Measurements from ENCODE around the gene NUP62. TPM values are rescaled to one million over a fixed set of nuclear protein-coding genes. Genes with fewer than 3 reads are reported as not detected.
A peak's percentile ranks its signal among the peaks of the same experiment; 100 is the strongest.

Gene NUP62
- total RNA-seq, 2 experiments from 2014 or later, result 127 to 188 TPM

DNA sequence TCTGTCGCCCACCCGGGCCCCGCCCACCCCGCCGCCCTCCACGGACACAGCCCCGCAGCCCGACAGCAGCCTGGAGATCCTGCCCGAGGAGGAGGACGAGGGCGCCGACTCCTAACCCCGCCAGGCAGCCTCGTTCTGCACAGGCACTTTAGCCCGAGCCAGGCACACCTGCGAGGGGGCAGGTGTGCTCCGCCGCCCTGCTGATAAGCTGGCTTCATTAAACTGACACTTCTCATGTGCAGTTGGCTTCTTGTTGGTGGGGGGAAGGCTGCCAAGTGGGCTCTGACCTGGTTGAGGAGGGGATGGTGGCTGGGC lies 40.8 kb downstream of the NUP62 start:
- CTCF ChIA-PET, result interaction anchor here (0.8 kb wide), 2 partner anchors 22 to 79 kb away, joined by 3 to 4 read pairs; no protein-coding TSS in a partner anchor
- intact Hi-C loops (cut with DNase I, micrococcal nuclease), result no loop called here

DNA sequence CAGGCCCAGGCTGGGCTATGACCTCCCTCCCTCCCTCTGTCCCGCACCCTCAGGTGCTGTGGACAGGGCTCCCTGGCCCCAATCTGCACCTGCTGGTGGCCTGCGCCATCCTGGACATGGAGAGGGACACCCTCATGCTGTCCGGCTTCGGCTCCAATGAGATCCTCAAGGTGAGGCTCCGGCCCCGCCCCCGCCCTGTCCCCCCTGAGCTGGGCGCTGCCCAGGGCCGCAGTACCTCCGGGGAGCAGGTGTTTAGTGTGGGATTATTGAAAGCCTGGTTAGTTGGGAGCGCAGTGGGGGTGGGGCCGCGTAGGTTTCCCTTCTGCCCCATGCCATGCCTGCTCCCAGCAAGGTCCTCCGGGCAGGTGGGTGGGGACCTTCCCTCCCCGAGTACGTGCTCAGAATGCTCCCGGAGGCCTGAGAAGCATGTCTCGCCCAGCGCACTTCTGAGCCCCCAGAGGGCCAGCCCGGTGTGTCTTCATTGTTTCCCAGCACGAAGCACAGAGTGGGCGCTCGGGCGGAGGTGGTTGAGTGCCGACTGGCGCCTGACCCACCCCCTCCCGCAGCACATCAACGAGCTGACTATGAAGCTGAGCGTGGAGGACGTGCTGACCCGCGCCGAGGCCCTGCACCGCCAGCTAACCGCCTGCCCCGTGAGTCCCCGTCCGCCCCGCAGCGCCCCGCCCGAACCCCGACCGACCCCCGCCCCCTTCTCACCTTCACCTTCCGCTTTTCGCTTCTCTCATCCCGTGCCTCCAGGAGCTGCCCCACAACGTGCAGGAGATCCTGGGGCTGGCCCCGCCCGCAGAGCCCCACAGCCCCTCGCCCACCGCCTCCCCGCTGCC lies 41.4 kb downstream of the NUP62 start:
- intact Hi-C loops (cut with DNase I, micrococcal nuclease), result no loop called here
- CTCF ChIA-PET, result interaction anchor here (0.5 to 0.8 kb wide), 2 partner anchors 79 to 127 kb away, joined by 3 read pairs; no protein-coding TSS in a partner anchor
- DNase-seq (peak; percentile 24), ATAC-seq (no peak)
- H3K27ac Mint-ChIP-seq, result no peak overlapping the region
- no peaks in the 10 kb centered on the region for H3K9me3 Mint-ChIP-seq (ENCODE audit: low read depth)
- POLR2A ChIA-PET, result no interaction called here
- H3K4me3 Mint-ChIP-seq, result no peak overlapping the region
- H3K4me1 Mint-ChIP-seq, result peaks cover 8% of the 10 kb centered on the region
- H3K27me3 Mint-ChIP-seq, result no peaks in the 10 kb centered on the region
- H3K36me3 Mint-ChIP-seq (ENCODE audit: low read depth), result peaks cover 28% of the 10 kb centered on the region

More for the DNA sequence above, 40.8 kb downstream of the NUP62 start:
- no peaks in the 10 kb centered on the region for H3K27me3 Mint-ChIP-seq
- no peak for ATAC-seq
- H3K4me1 Mint-ChIP-seq, result peaks cover 10% of the 10 kb centered on the region
- peaks cover 24% of the 10 kb centered on the region for H3K36me3 Mint-ChIP-seq (ENCODE audit: low read depth)
- no peak for DNase-seq
- POLR2A ChIA-PET, result interaction anchor here (1.6 kb wide), 1 partner anchor 12 kb away, joined by 4 read pairs; the partner anchor contains the start of genes AKT1S1 and TBC1D17
- no peak overlapping the region for H3K27ac Mint-ChIP-seq
- H3K9me3 Mint-ChIP-seq (ENCODE audit: low read depth), result no peaks in the 10 kb centered on the region
- H3K4me3 Mint-ChIP-seq, result no peak overlapping the region

DNA sequence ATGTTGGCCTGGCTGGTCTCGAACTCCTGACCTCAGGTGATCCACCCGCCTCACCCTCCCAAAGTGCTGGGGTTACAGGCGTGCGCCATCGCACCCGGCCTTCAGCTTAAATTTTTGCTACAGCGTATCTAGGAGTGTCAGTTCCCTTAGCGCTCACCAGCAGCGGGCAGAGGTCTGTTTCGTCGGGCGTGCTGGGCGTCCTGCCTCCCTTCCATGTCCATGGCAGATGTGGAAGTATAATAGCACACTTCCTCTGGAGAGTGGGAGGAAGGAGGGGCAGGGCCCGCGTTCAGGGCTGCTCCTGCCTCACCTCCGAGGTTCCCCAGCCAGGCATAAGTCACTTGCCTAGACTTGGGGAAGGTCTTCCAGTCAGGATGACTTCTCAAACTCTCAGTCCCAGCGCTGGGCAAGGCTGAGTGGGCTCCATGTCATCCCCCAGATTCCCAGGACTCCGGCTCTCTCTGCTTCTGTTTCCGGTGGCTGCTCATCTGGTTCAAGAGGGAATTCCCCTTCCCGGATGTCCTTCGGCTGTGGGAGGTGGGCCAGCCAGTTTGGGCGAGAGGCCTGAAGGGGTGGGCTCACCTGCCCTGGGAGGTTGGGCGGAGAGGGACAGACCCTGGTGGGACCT lies 42.2 kb downstream of the NUP62 start:
- ATAC-seq (no peak), DNase-seq (no peak)
- Mint-ChIP-seq H3K9me3 (ENCODE audit: low read depth) (no peaks in the 10 kb centered on the region), H3K27me3 (no peaks in the 10 kb centered on the region), H3K4me1 (peaks cover 8% of the 10 kb centered on the region), H3K4me3 (no peak overlapping the region), H3K36me3 (ENCODE audit: low read depth) (peaks cover 34% of the 10 kb centered on the region), H3K27ac (no peak overlapping the region)
- intact Hi-C loops (cut with DNase I, micrococcal nuclease), result no loop called here
- POLR2A ChIA-PET, result no interaction called here
- CTCF ChIA-PET, result interaction anchor here (0.5 kb wide), 1 partner anchor 126 kb away, joined by 3 read pairs; no protein-coding TSS in a partner anchor

DNA sequence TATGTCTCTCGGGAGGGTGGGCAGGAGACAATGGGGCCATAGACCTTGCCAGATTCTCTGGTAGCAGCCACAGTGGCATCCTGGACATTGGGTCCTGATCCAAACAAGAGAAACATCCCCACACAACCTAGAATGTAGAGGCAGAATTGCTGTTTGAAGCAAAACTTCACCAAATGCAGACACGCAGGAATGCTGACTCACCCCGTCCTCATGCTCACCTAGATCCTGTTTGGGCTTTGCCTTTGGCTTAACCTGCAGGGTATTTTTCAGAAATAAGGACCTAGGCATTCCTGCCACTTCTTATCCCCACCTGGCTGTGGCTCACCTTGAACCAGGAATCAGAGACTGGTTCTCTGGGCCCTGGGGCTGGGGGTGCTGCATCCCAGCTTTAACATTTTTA lies 44.5 kb downstream of the NUP62 start:
- ATAC-seq (no peak), DNase-seq (no peak)
- Mint-ChIP-seq H3K27ac (peak overlapping the region; percentile 19), H3K4me1 (peaks cover 3% of the 10 kb centered on the region), H3K4me3 (no peak overlapping the region), H3K27me3 (no peaks in the 10 kb centered on the region), H3K36me3 (ENCODE audit: low read depth) (peaks cover 46% of the 10 kb centered on the region), H3K9me3 (ENCODE audit: low read depth) (no peaks in the 10 kb centered on the region)
- intact Hi-C loops (cut with DNase I, micrococcal nuclease), result no loop called here
- ChIA-PET POLR2A (interaction anchor here (0.7 kb wide), 1 partner anchor 45 kb away, joined by 3 read pairs; no protein-coding TSS in a partner anchor), CTCF (no interaction called here)

GRCh38 chr19:49884109-49884508 lies 45.2 kb downstream of the NUP62 start:
- no peaks in the 10 kb centered on the region for H3K9me3 Mint-ChIP-seq (ENCODE audit: low read depth)
- no peak overlapping the region for H3K4me3 Mint-ChIP-seq
- ChIA-PET CTCF (no interaction called here), POLR2A (interaction anchor here (0.6 to 0.7 kb wide), 2 partner anchors 46 to 245 kb away, joined by 3 read pairs; no protein-coding TSS in a partner anchor)
- intact Hi-C loops (cut with DNase I, micrococcal nuclease), result no loop called here
- DNase-seq, result no peak
- no peak overlapping the region for H3K27ac Mint-ChIP-seq
- H3K4me1 Mint-ChIP-seq, result peaks cover 4% of the 10 kb centered on the region
- peaks cover 44% of the 10 kb centered on the region for H3K36me3 Mint-ChIP-seq (ENCODE audit: low read depth)
- no peaks in the 10 kb centered on the region for H3K27me3 Mint-ChIP-seq
- ATAC-seq, result no peak

DNA sequence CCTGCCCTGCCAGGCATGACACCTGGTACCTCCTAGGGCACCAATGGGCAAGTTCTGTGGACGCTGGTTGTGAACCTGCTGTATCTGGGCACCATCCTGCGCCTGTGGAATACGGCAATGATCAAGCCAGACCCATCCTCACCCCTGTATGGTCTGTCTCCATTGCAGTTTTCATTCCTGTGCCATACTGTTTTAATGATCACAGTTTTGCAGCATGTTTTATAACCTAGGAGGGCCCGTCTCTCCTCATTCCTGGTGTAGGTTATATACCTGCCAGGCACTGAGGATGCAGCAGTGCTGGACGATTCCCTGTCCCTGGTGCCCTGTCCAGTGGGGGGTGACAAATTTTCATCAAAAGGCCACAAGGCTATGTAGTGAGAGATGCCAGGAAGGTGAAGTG lies 46.2 kb downstream of the NUP62 start:
- Mint-ChIP-seq H3K9me3 (ENCODE audit: low read depth) (no peaks in the 10 kb centered on the region), H3K27ac (peak overlapping the region; percentile 2), H3K36me3 (ENCODE audit: low read depth) (peaks cover 45% of the 10 kb centered on the region), H3K4me3 (no peak overlapping the region), H3K27me3 (no peaks in the 10 kb centered on the region), H3K4me1 (peaks cover 12% of the 10 kb centered on the region)
- DNase-seq, result no peak
- intact Hi-C loops (cut with DNase I, micrococcal nuclease), result no loop called here
- ChIA-PET CTCF (no interaction called here), POLR2A (no interaction called here)
- no peak for ATAC-seq

- POLR2A ChIA-PET, result no interaction called here
- H3K9me3 Mint-ChIP-seq (ENCODE audit: low read depth), result no peaks in the 10 kb centered on the region
- peaks cover 47% of the 10 kb centered on the region for H3K36me3 Mint-ChIP-seq (ENCODE audit: low read depth)
- no peak overlapping the region for H3K4me3 Mint-ChIP-seq
- no peak for DNase-seq
- intact Hi-C loops (cut with DNase I, micrococcal nuclease), result no loop called here
- H3K4me1 Mint-ChIP-seq, result peaks cover 14% of the 10 kb centered on the region
- H3K27ac Mint-ChIP-seq, result no peak overlapping the region
- CTCF ChIA-PET, result interaction anchor here (0.6 kb wide), 1 partner anchor 65 kb away, joined by 3 read pairs; no protein-coding TSS in a partner anchor
- no peak for ATAC-seq
- H3K27me3 Mint-ChIP-seq, result no peaks in the 10 kb centered on the region
These were observed 46.7 kb downstream of the NUP62 start for GRCh38 chr19:49882643-49883042.

- intact Hi-C loops (cut with DNase I, micrococcal nuclease), result no loop called here
- no peak overlapping the region for H3K27ac Mint-ChIP-seq
- H3K36me3 Mint-ChIP-seq (ENCODE audit: low read depth), result peaks cover 47% of the 10 kb centered on the region
- ChIA-PET POLR2A (no interaction called here), CTCF (interaction anchor here (0.6 kb wide), 1 partner anchor 66 kb away, joined by 3 read pairs; no protein-coding TSS in a partner anchor)
- DNase-seq, result no peak
- no peak for ATAC-seq
- H3K9me3 Mint-ChIP-seq (ENCODE audit: low read depth), result no peaks in the 10 kb centered on the region
- no peak overlapping the region for H3K4me3 Mint-ChIP-seq
- H3K27me3 Mint-ChIP-seq, result no peaks in the 10 kb centered on the region
- peaks cover 14% of the 10 kb centered on the region for H3K4me1 Mint-ChIP-seq
These were observed 47.5 kb downstream of the NUP62 start for GRCh38 chr19:49881672-49882394.

DNA sequence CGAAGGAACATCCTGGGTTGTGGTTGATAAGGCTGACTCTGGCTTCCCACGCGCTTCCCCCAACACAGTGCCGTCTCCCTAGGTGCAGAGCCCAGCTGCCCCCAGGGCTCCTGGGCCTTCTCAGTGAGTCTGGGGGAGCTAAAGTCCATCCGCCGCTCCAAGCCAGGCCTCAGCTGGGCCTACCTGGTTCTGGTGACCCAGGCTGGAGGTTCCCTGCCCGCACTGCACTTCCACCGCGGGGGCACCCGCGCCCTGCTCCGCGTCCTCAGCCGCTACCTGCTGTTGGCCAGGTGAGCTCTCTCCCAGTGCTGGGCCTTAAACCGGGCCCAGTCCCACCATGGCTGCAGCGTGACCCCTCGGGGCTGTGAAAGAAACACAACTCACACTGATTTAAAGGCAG lies 48.1 kb downstream of the NUP62 start:
- Mint-ChIP-seq H3K9me3 (ENCODE audit: low read depth) (no peaks in the 10 kb centered on the region), H3K4me3 (no peak overlapping the region), H3K36me3 (ENCODE audit: low read depth) (peaks cover 47% of the 10 kb centered on the region), H3K4me1 (peaks cover 14% of the 10 kb centered on the region), H3K27me3 (no peaks in the 10 kb centered on the region), H3K27ac (no peak overlapping the region)
- intact Hi-C loops (cut with DNase I, micrococcal nuclease), result no loop called here
- POLR2A ChIA-PET, result no interaction called here
- CTCF ChIA-PET, result no interaction called here
- ATAC-seq (no peak), DNase-seq (no peak)

DNA sequence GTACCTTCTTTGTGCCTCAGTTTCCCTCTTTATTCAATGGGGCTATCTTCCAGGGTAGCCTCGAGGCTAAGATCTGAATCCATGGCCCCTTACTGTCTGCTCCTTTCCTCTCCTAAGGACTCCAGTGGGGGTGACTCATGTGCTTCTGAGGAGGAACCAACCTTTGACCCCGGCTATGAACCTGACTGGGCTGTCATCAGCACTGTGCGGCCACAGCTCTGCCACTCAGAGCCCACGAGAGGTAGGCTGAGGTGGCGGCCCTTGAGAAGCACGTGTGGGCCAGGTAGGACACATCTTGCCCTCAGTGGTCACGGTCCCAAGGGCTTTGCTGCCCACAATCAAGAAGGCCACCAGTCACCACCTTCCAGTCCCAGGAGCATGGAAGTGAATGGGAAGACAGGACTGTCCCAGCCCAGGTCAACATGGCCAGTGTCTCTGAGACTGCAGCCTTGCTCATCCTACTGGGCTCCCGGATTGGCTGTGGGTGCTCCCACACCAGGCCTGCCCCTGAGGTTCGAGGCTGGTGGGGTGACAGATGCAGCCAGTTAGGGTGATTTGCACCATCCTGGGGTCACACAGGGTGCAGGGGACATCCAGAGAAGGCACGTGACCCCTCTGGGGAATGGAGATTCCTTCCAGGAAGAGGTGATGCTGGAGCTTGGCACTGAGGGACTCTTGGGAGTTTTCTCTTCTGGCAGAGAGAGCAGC lies 49.0 kb downstream of the NUP62 start:
- peaks cover 16% of the 10 kb centered on the region for H3K4me1 Mint-ChIP-seq
- H3K9me3 Mint-ChIP-seq (ENCODE audit: low read depth), result no peaks in the 10 kb centered on the region
- intact Hi-C loops (cut with DNase I, micrococcal nuclease), result no loop called here
- ChIA-PET POLR2A (no interaction called here), CTCF (no interaction called here)
- H3K27ac Mint-ChIP-seq, result no peak overlapping the region
- ATAC-seq (no peak), DNase-seq (no peak)
- H3K36me3 Mint-ChIP-seq (ENCODE audit: low read depth), result peaks cover 47% of the 10 kb centered on the region
- no peak overlapping the region for H3K4me3 Mint-ChIP-seq
- no peaks in the 10 kb centered on the region for H3K27me3 Mint-ChIP-seq
